ENCODE results near the gene TTC31. TPM values are rescaled to one million over a fixed set of nuclear protein-coding genes. Genes with fewer than 3 reads are reported as not detected.

Gene TTC31
- total RNA-seq, 1 donor from 2014 or later, result 21.7 TPM

- DNase-seq (ENCODE audit: low spot score), result peak; percentile 41
Observed at GRCh38 chr2:74503506-74504475, 20.9 kb downstream of the TTC31 start.

GRCh38 chr2:74504591-74504990 is 21.7 kb downstream of the TTC31 start:
- DNase-seq (ENCODE audit: low spot score), result no peak

- no peak for DNase-seq (ENCODE audit: low spot score)
Observed at GRCh38 chr2:74505448-74506246, 22.8 kb downstream of the TTC31 start.

GRCh38 chr2:74507145-74507925 is 24.5 kb downstream of the TTC31 start, which contains the start of gene PCGF1:
TSS of gene PCGF1 (minus strand) at chr2:74507695. CDS start at chr2:74507668, 27 bp downstream.
- DNase-seq (ENCODE audit: low spot score), result peak; percentile 99

- peak; percentile 29 for DNase-seq (ENCODE audit: low spot score)
Observed at GRCh38 chr2:74507926-74508520, 25.1 kb downstream of the TTC31 start.

- no peak for DNase-seq (ENCODE audit: low spot score)
Observed at GRCh38 chr2:74510272-74510671, 27.4 kb downstream of the TTC31 start.

GRCh38 chr2:74511104-74511989 is 28.5 kb downstream of the TTC31 start:
- DNase-seq (ENCODE audit: low spot score), result no peak

- no peak for DNase-seq (ENCODE audit: low spot score)
Observed at GRCh38 chr2:74512744-74513604, 30.1 kb downstream of the TTC31 start.

GRCh38 chr2:74513605-74514367 is 30.9 kb downstream of the TTC31 start:
- DNase-seq (ENCODE audit: low spot score), result no peak

- DNase-seq (ENCODE audit: low spot score), result no peak
Observed at GRCh38 chr2:74514368-74515270, 31.7 kb downstream of the TTC31 start, which contains the start of gene TLX2. TSS of gene TLX2 (plus strand) at chr2:74514450. CDS start at chr2:74514807, 357 bp downstream.

- DNase-seq (ENCODE audit: low spot score), result no peak
Observed at GRCh38 chr2:74515271-74515980, 32.5 kb downstream of the TTC31 start.

- DNase-seq (ENCODE audit: low spot score), result peak; percentile 62
Observed at GRCh38 chr2:74515981-74516633, 33.2 kb downstream of the TTC31 start.

GRCh38 chr2:74516650-74517049 is 33.8 kb downstream of the TTC31 start:
- DNase-seq (ENCODE audit: low spot score), result no peak

GRCh38 chr2:74522516-74522915 is 39.6 kb downstream of the TTC31 start:
- no peak for DNase-seq (ENCODE audit: low spot score)

GRCh38 chr2:74524005-74524404 is 41.1 kb downstream of the TTC31 start:
- no peak for DNase-seq (ENCODE audit: low spot score)
